GM21619 (cell line): ENCODE data around the gene LINGO4.
"Not testable (repeated sequence)": the region's sequence is repeated elsewhere in the genome, so short reads cannot be mapped to it uniquely, and the experiment has no call there.

Source experiments
- ATAC-seq: cut with Tn5 transposase; IDR thresholded peaks from one replicate; pipeline ENCODE4 v1.9.1; 2021; ENCODE audit not compliant: unreplicated experiment

Gene LINGO4

GRCh38 chr1:151790071-151790939 lies 14.9 kb downstream of the LINGO4 start, which contains the start of gene TDRKH:
TSS of gene TDRKH (minus strand) at chr1:151790500. CDS start at chr1:151783022, 7,478 bp downstream.
- peak; percentile 97 for ATAC-seq

GRCh38 chr1:151787689-151788088 lies 17.5 kb downstream of the LINGO4 start:
- ATAC-seq, result no peak

- no peak for ATAC-seq
Observed at GRCh38 chr1:151783796-151784195, 21.4 kb downstream of the LINGO4 start.

GRCh38 chr1:151782741-151783140 lies 22.5 kb downstream of the LINGO4 start:
- ATAC-seq, result no peak

- not testable (repeated sequence) for ATAC-seq
Observed at GRCh38 chr1:151782026-151782425, 23.2 kb downstream of the LINGO4 start.

- ATAC-seq, result not testable (repeated sequence)
Observed at GRCh38 chr1:151780736-151781135, 24.5 kb downstream of the LINGO4 start.

- no peak for ATAC-seq
Observed at GRCh38 chr1:151779852-151780251, 25.4 kb downstream of the LINGO4 start.

GRCh38 chr1:151777317-151777716 lies 27.9 kb downstream of the LINGO4 start:
- no peak for ATAC-seq

GRCh38 chr1:151776665-151777062 lies 28.6 kb downstream of the LINGO4 start:
- ATAC-seq, result no peak

- ATAC-seq, result no peak
Observed at GRCh38 chr1:151775894-151776664, 29.1 kb downstream of the LINGO4 start.

- ATAC-seq, result no peak
Observed at GRCh38 chr1:151774256-151774922, 30.8 kb downstream of the LINGO4 start.

- no peak for ATAC-seq
Observed at GRCh38 chr1:151773702-151774101, 31.5 kb downstream of the LINGO4 start.

- ATAC-seq, result not testable (repeated sequence)
Observed at GRCh38 chr1:151769270-151769669, 35.9 kb downstream of the LINGO4 start.

- ATAC-seq, result not testable (repeated sequence)
Observed at GRCh38 chr1:151768351-151769066, 36.7 kb downstream of the LINGO4 start.

GRCh38 chr1:151763990-151764389 lies 41.2 kb downstream of the LINGO4 start:
- ATAC-seq, result no peak

- peak; percentile 98 for ATAC-seq
Observed at GRCh38 chr1:151762941-151763921, 42.0 kb downstream of the LINGO4 start, which contains the start of gene MRPL9. TSS of gene MRPL9 (minus strand) at chr1:151763496. CDS start at chr1:151763479, 17 bp downstream.

GRCh38 chr1:151760597-151761385 lies 44.4 kb downstream of the LINGO4 start:
- no peak for ATAC-seq

GRCh38 chr1:151759241-151759640 lies 46.0 kb downstream of the LINGO4 start:
- no peak for ATAC-seq

- no peak for ATAC-seq
Observed at GRCh38 chr1:151756291-151756690, 48.9 kb downstream of the LINGO4 start.
